ENCODE data around the gene TMEM204. TPM values are rescaled to one million over a fixed set of nuclear protein-coding genes. Genes with fewer than 3 reads are reported as not detected.

Gene TMEM204
- total RNA-seq, 4 donors from 2014 or later = 39.5 to 75.0 (median 57.1) TPM

DNA sequence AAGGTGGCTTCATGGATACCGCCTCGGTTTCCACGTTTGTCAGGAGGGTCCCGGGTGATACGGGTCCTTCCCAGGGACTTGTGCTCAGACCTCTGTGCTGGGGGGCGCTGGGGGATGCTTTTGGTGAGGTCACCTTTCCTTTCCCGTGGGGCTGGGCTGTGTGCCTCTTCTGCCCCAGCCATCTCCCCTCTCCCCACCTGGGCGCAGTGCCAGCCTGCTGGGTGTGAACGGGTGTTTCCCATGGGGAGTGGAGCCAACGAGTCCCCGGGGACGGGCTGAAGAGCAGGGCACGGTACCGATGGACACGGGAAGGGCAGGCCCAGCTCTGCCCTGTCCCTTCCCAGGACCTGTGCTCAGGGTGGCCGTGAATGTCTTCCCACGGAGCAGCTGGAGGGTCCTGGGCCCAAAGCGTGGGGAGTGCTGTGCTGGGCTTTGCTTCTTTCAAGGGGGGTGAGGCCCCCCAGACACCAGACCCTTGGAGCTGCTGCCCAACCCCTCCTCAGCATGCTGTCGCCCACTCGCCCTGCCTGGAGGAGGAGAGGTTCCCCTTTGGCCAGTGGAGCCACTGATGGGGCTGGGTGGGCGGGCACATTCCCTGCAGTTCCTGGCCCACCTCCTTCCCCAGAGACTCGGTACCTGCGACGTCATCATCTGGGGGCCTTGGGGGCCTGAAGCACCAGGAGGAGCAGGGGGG lies 24.8 kb upstream of the TMEM204 start:
- H3K27me3 ChIP-seq = no peaks in the 10 kb centered on the region
- TF ChIP-seq POLR2A (IDR thresholded peaks at IDR 0.05; ENCODE audit: low read depth) = no peak
- no peak for TF ChIP-seq POLR2AphosphoS5 (IDR thresholded peaks at IDR 0.05)
- no peak for DNase-seq (ENCODE audit: extremely low spot score)
- peaks cover 16 to 24% (median 21%) of the 10 kb centered on the region in 4 donors for H3K4me1 ChIP-seq
- H3K9me3 ChIP-seq = no peaks in the 10 kb centered on the region
- no peak overlapping the region for H3K4me3 ChIP-seq
- intact Hi-C loops (cut with DNase I) = no loop called here
- WGBS = 89% methylated on average over 13 of the region's 24 CpGs
- peaks cover 7 to 85% (median 69%) of the 10 kb centered on the region in 4 donors for H3K36me3 ChIP-seq
- peak overlapping the region in 3 of 4 donors; percentile 55 to 74 (median 67) for H3K27ac ChIP-seq (replicated peaks in 1 of 4)

DNA sequence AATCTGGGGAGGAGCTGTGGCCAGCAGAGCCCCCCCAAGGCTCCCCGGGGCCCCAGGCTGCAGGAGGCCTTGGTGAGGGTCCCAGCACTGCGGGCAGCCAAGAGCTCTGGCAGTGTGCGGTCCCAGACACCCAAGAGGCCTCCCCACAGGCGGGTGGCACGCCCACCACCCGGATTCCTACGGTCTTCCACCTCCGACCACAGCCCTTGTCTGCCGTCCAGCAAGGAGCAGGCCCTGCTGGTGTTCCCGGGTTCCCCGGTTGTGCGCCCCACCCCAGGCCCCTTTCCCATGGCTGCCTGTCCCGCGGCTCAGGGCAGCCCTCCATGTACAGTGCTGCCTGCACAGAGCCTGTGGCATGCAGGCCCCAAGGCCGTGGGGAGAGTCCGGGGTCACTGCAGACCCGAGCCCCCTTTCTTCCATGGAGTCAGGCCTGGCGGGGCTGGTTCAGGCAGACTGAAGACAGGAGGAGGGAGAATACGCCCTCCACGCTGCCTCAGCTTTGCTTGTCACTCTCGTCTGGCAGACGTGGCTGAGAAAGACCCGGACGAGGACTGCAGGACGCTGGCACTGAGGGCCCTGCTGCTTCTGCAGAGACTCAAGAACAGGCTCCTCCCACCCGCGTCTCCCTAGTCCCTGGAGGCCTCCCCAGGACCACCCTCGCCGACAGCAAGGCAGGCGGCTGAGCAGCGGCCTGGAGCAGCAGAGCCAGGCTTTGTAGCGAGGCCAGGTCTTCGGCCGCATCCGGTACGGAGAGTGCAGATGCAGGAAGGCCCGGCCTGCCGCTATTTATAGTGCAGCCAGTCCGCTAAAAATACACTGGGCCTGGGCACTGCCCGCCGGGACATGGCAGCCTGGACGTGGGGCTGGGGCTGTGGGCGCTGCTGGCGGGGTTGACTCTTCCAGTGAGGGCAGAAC lies 23.9 kb upstream of the TMEM204 start:
- DNase-seq (ENCODE audit: extremely low spot score) = no peak
- peaks cover 7 to 89% (median 66%) of the 10 kb centered on the region in 4 donors for H3K36me3 ChIP-seq
- H3K27ac ChIP-seq (replicated peaks in 1 of 4) = peak overlapping the region; percentile 55 to 74 (median 66)
- TF ChIP-seq EP300 (IDR thresholded peaks at IDR 0.05) (no peak), POLR2AphosphoS5 (IDR thresholded peaks at IDR 0.05) (peak; percentile 54 to 64)
- TF ChIP-seq, protein P1, sequence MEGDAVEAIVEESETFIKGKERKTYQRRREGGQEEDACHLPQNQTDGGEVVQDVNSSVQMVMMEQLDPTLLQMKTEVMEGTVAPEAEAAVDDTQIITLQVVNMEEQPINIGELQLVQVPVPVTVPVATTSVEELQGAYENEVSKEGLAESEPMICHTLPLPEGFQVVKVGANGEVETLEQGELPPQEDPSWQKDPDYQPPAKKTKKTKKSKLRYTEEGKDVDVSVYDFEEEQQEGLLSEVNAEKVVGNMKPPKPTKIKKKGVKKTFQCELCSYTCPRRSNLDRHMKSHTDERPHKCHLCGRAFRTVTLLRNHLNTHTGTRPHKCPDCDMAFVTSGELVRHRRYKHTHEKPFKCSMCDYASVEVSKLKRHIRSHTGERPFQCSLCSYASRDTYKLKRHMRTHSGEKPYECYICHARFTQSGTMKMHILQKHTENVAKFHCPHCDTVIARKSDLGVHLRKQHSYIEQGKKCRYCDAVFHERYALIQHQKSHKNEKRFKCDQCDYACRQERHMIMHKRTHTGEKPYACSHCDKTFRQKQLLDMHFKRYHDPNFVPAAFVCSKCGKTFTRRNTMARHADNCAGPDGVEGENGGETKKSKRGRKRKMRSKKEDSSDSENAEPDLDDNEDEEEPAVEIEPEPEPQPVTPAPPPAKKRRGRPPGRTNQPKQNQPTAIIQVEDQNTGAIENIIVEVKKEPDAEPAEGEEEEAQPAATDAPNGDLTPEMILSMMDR (IDR thresholded peaks at IDR 0.05) = no peak
- intact Hi-C loops (cut with DNase I) = no loop called here
- peaks cover 0 to 5% (median 0%) of the 10 kb centered on the region in 4 donors for H3K9me3 ChIP-seq
- H3K4me3 ChIP-seq = no peak overlapping the region
- H3K27me3 ChIP-seq = no peaks in the 10 kb centered on the region
- WGBS = 88% methylated on average over 16 of the region's 44 CpGs
- H3K4me1 ChIP-seq = peaks cover 16 to 24% (median 21%) of the 10 kb centered on the region in 4 donors

DNA sequence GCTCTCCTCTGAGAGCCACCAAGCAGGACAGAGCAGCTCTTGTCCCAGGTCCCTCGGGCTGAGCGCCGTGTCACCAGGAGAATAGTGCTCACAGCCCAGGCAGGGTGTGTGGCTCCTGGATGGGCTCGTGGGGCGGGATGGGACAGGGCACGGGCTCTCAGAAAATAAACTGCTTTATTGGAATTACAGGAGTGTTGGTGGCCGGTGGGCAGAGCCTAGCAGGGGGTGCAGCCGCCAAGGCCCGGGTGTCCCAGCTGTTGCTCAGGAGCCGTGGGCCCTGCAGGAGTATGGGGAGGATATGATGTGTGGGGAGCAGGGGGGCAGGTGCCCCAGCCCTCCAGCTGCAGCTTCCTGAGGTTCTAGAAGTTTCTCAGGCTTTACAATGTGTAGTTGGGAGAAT lies 23.2 kb upstream of the TMEM204 start:
- H3K36me3 ChIP-seq = peaks cover 7 to 83% (median 59%) of the 10 kb centered on the region in 4 donors
- DNase-seq (ENCODE audit: extremely low spot score) = no peak
- H3K27me3 ChIP-seq = no peaks in the 10 kb centered on the region
- intact Hi-C loops (cut with DNase I) = no loop called here
- H3K4me3 ChIP-seq = no peak overlapping the region
- no peak for TF ChIP-seq EP300 (IDR thresholded peaks at IDR 0.05)
- TF ChIP-seq POLR2A (IDR thresholded peaks at IDR 0.05; ENCODE audit: low read depth) = no peak
- TF ChIP-seq, protein P1 (IDR thresholded peaks at IDR 0.05) = no peak
- 83% methylated on average over 7 of the region's 10 CpGs for WGBS
- peak overlapping the region; percentile 55 to 74 (median 66) for H3K27ac ChIP-seq (replicated peaks in 1 of 4)
- H3K4me1 ChIP-seq = peaks cover 16 to 24% (median 21%) of the 10 kb centered on the region in 4 donors
- H3K9me3 ChIP-seq = peaks cover 0 to 7% (median 2%) of the 10 kb centered on the region in 4 donors

DNA sequence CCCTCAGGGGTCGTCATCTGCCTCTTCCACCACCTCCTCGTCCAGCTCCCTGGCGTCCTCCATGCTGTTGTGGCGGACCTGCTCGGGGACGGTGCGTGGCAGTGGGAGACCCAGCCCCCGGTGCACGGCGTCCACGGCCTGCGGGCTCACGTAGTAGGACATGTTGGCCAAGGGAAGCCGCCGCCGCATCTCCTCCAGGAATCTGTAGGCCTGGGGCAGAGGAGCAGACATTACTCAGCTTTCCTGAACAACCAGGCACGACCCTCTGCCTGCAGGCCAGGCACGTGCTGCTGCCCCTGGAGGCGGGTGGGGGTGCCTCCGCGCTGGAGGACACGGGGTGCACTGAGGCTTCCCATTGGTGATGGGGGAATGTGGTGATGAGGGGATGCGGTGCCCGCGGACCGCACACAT lies 22.5 kb upstream of the TMEM204 start:
- Histone ChIP-seq H3K36me3 (peaks cover 4 to 82% (median 53%) of the 10 kb centered on the region in 4 donors), H3K9me3 (peaks cover 0 to 7% (median 3%) of the 10 kb centered on the region in 4 donors), H3K27me3 (no peaks in the 10 kb centered on the region), H3K4me3 (no peak overlapping the region), H3K4me1 (peaks cover 16 to 24% (median 21%) of the 10 kb centered on the region in 4 donors), H3K27ac (replicated peaks in 1 of 4) (no peak overlapping the region)
- intact Hi-C loops (cut with DNase I) = no loop called here
- WGBS = 89% methylated on average over 15 of the region's 26 CpGs
- DNase-seq (ENCODE audit: extremely low spot score) = no peak
- TF ChIP-seq POLR2AphosphoS5 (IDR thresholded peaks at IDR 0.05) (no peak), EP300 (IDR thresholded peaks at IDR 0.05) (no peak), POLR2A (IDR thresholded peaks at IDR 0.05; ENCODE audit: low read depth) (no peak)
- TF ChIP-seq, protein P1 (IDR thresholded peaks at IDR 0.05) = no peak
